H1 (cell line): ENCODE results near the gene ANAPC2. TPM values are rescaled to one million over a fixed set of nuclear protein-coding genes. Genes with fewer than 3 reads are reported as not detected.

ENCODE experiments used
- CTCF ChIA-PET: fragments of 300-600 bp; sonication (Branson Sonifier 250); formaldehyde crosslinking; loops from one replicate; lab custom pipeline; 2021; ENCODE audit not compliant: partially characterized antibody; lab: Charles Lee
- POLR2A ChIA-PET: fragments of 300-600 bp; sonication (Branson Sonifier 250); formaldehyde crosslinking; loops from one replicate; lab custom pipeline; 2021; ENCODE audit warnings: inconsistent platforms; ENCODE audit not compliant: partially characterized antibody; lab: Charles Lee
- DNase-seq, 2 experiments: peaks; one replicate each; pipeline versions ENCODE4 v3.0.0 to v3.0.0-alpha.2; 2010 to 2022; ENCODE audit warnings: low spot score in 2 of 2, low read depth in 1 of 2, mixed read lengths in 1 of 2
- FAIRE-seq: peaks from 2 replicates; lab custom pipeline; 2011; peaks lifted over from hg19 to GRCh38; lab: Jason Lieb, UNC
- H2AFZ ChIP-seq: 2 replicates; pipeline ENCODE4 v1.8.1; 2012; ENCODE audit warnings: low read length, inconsistent platforms
- H2AK5ac ChIP-seq: 2 replicates; pipeline ENCODE4 v1.6.1; 2013; ENCODE audit warnings: low read depth, low read length
- H2BK120ac ChIP-seq: replicated peaks from 2 replicates; pipeline ENCODE3; 2013; ENCODE audit warnings: low read depth, low read length, inconsistent platforms
- H2BK12ac ChIP-seq: 2 replicates; pipeline ENCODE4 v1.6.1; 2013; ENCODE audit warnings: low read depth, low read length
- H2BK15ac ChIP-seq: 2 replicates; pipeline ENCODE4 v1.6.1; 2013; ENCODE audit warnings: low read length
- H2BK20ac ChIP-seq: 2 replicates; pipeline ENCODE4 v1.6.1; 2013; ENCODE audit warnings: low read length
- H2BK5ac ChIP-seq: 2 replicates; pipeline ENCODE4 v1.6.1; 2013; ENCODE audit warnings: low read depth, low read length
- H3K14ac ChIP-seq: 2 replicates; pipeline ENCODE4 v1.6.1; 2013; ENCODE audit warnings: inconsistent platforms; ENCODE audit not compliant: insufficient read length
- H3K18ac ChIP-seq: 2 replicates; pipeline ENCODE4 v1.6.1; 2013; ENCODE audit warnings: low read length; ENCODE audit errors: extremely low read depth
- H3K23ac ChIP-seq: 2 replicates; pipeline ENCODE4 v1.6.1; 2013; ENCODE audit warnings: inconsistent platforms; ENCODE audit not compliant: insufficient read length
- H3K23me2 ChIP-seq: 2 replicates; pipeline ENCODE4 v1.6.1; 2013; ENCODE audit warnings: low read depth, low read length
- H3K27ac ChIP-seq: 2 replicates; pipeline ENCODE4 v1.6.1; 2011; ENCODE audit warnings: low read depth, low read length, inconsistent platforms
- H3K27me3 ChIP-seq, 4 experiments: replicated peaks in 1 of 4; 1 replicate in 1 of 4; 2 replicates in 3 of 4; pipeline versions ENCODE4 v1.6.1 to v1.8.1; 2011 to 2013; ENCODE audit warnings: low read length in 3 of 4, mild to moderate bottlenecking in 3 of 4, inconsistent platforms in 2 of 4, mixed read lengths in 2 of 4, moderate library complexity in 1 of 4; ENCODE audit not compliant: control insufficient read depth in 3 of 4, insufficient read depth in 3 of 4; ENCODE audit errors: extremely low read depth in 1 of 4
- H3K36me3 ChIP-seq, 4 experiments: 2 replicates each; pipeline versions ENCODE4 v1.6.1 to v1.8.1; 2011 to 2013; ENCODE audit warnings: mild to moderate bottlenecking in 4 of 4, low read length in 3 of 4, moderate library complexity in 2 of 4, control low read depth in 1 of 4, inconsistent platforms in 1 of 4; ENCODE audit not compliant: insufficient read depth in 4 of 4, control insufficient read depth in 2 of 4
- H3K4ac ChIP-seq: replicated peaks from 2 replicates; pipeline ENCODE3; 2013; ENCODE audit warnings: low read length, low read depth, mixed read lengths, inconsistent platforms; ENCODE audit not compliant: insufficient read length
- H3K4me1 ChIP-seq, 4 experiments: replicated peaks in 1 of 4; 1 replicate in 1 of 4; 2 replicates in 3 of 4; pipeline versions ENCODE4 v1.6.1 to v1.8.1; 2011 to 2013; ENCODE audit warnings: low read length in 3 of 4, inconsistent platforms in 2 of 4, mixed read lengths in 1 of 4; ENCODE audit not compliant: insufficient read depth in 4 of 4, control insufficient read depth in 3 of 4
- H3K4me2 ChIP-seq, 2 experiments: 2 replicates each; pipeline versions ENCODE4 v1.6.1 to v1.8.1; 2011 to 2013; ENCODE audit warnings: low read depth in 2 of 2, low read length in 2 of 2, control low read depth in 1 of 2, inconsistent platforms in 1 of 2, mild to moderate bottlenecking in 1 of 2; ENCODE audit not compliant: insufficient read depth in 1 of 2
- H3K4me3 ChIP-seq, 4 experiments: fragments of 200-600, 300-600 bp in 1 of 4; sonication (generic), shearing (Covaris generic), sonication (Bioruptor Twin) in 1 of 4; 2 replicates each; pipeline versions ENCODE4 v1.5.1 to v1.8.1; 2011 to 2016; ENCODE audit warnings: low read length in 4 of 4, low read depth in 3 of 4, control low read depth in 2 of 4, inconsistent platforms in 2 of 4, mild to moderate bottlenecking in 2 of 4, mixed read lengths in 1 of 4, moderate library complexity in 1 of 4; ENCODE audit not compliant: insufficient read depth in 2 of 4; ENCODE audit errors: extremely low read depth in 1 of 4
- H3K56ac ChIP-seq: replicated peaks from 2 replicates; pipeline ENCODE3; 2013; ENCODE audit warnings: low read depth, mild to moderate bottlenecking, mixed read lengths, low read length, inconsistent platforms; ENCODE audit not compliant: insufficient read length
- H3K79me1 ChIP-seq: 2 replicates; pipeline ENCODE4 v1.6.1; 2013; ENCODE audit warnings: low read depth, low read length, control low read depth
- H3K79me2 ChIP-seq, 2 experiments: 2 replicates each; pipeline versions ENCODE4 v1.6.1 to v1.8.1; 2012 to 2013; ENCODE audit warnings: low read length in 2 of 2, mild to moderate bottlenecking in 2 of 2, inconsistent platforms in 1 of 2; ENCODE audit not compliant: insufficient read depth in 2 of 2, control insufficient read depth in 1 of 2
- H3K9ac ChIP-seq, 4 experiments: replicated peaks in 1 of 4; 1 replicate in 1 of 4; 2 replicates in 3 of 4; pipeline versions ENCODE4 v1.6.1 to v1.8.1; 2011 to 2013; ENCODE audit warnings: low read depth in 3 of 4, low read length in 3 of 4, control low read depth in 2 of 4, mild to moderate bottlenecking in 2 of 4, moderate library complexity in 2 of 4, inconsistent platforms in 1 of 4; ENCODE audit errors: extremely low read depth in 1 of 4
- H3K9me3 ChIP-seq, 2 experiments: 2 replicates each; pipeline versions ENCODE4 v1.6.1 to v1.8.1; 2012 to 2013; ENCODE audit warnings: mild to moderate bottlenecking in 2 of 2, moderate library complexity in 2 of 2, control low read depth in 1 of 2, inconsistent platforms in 1 of 2, low read depth in 1 of 2, low read length in 1 of 2, mixed read lengths in 1 of 2; ENCODE audit not compliant: insufficient read depth in 2 of 2
- H4K20me1 ChIP-seq, 2 experiments: replicated peaks in 1 of 2; 2 replicates each; pipeline versions ENCODE3 to v1.8.1; 2011 to 2013; ENCODE audit warnings: inconsistent platforms in 2 of 2, low read length in 2 of 2, mild to moderate bottlenecking in 1 of 2; ENCODE audit not compliant: insufficient read depth in 2 of 2, control insufficient read depth in 1 of 2
- H4K5ac ChIP-seq: 2 replicates; pipeline ENCODE4 v1.6.1; 2013; ENCODE audit warnings: low read length, low read depth, mixed read lengths, inconsistent platforms; ENCODE audit not compliant: insufficient read length
- H4K8ac ChIP-seq: 2 replicates; pipeline ENCODE4 v1.8.0; 2013; ENCODE audit warnings: mild to moderate bottlenecking, moderate library complexity, low read length, inconsistent platforms; ENCODE audit not compliant: insufficient read depth; ENCODE audit errors: extremely low read depth
- H4K91ac ChIP-seq: replicated peaks from 2 replicates; pipeline ENCODE3; 2013; ENCODE audit warnings: low read length, mixed read lengths, inconsistent platforms; ENCODE audit not compliant: insufficient read length
- BACH1 ChIP-seq: IDR thresholded peaks from 2 replicates; pipeline ENCODE4 v1.6.1; 2012; ENCODE audit warnings: low read length, improper control_type of control experiment
- CBX5 ChIP-seq: fragments of 300-800, 300-1000 bp; sonication (generic); IDR thresholded peaks from 2 replicates; pipeline ENCODE4 v1.7.1; 2016; ENCODE audit warnings: antibody characterized with exemption, low read length, low read depth
- CEBPB ChIP-seq: IDR thresholded peaks from 2 replicates; pipeline ENCODE4 v1.6.1; 2012; ENCODE audit warnings: low read depth, low read length
- CTBP2 ChIP-seq: IDR thresholded peaks from 2 replicates; pipeline ENCODE4 v1.7.0; 2011; ENCODE audit warnings: borderline replicate concordance, mild to moderate bottlenecking, moderate library complexity, mixed read lengths, low read length; ENCODE audit not compliant: insufficient read depth, insufficient read length
- GTF2F1 ChIP-seq: IDR thresholded peaks from 2 replicates; pipeline ENCODE4 v1.6.1; 2012; ENCODE audit warnings: low read depth, low read length, improper control_type of control experiment, borderline replicate concordance
- MAFK ChIP-seq: IDR thresholded peaks from 2 replicates; pipeline ENCODE4 v1.6.1; 2012; ENCODE audit warnings: low read depth, mild to moderate bottlenecking, improper control_type of control experiment, low read length
- POLR2AphosphoS5 ChIP-seq: IDR thresholded peaks from 2 replicates; pipeline ENCODE4 v1.6.1; 2011; ENCODE audit warnings: low read depth, low read length
- POU5F1 ChIP-seq: IDR thresholded peaks from 2 replicates; pipeline ENCODE4 v1.6.1; 2011; ENCODE audit warnings: low read depth, mild to moderate bottlenecking, low read length, moderate library complexity
- RBBP5 ChIP-seq: IDR thresholded peaks from 2 replicates; pipeline ENCODE4 v1.7.1; 2012; ENCODE audit warnings: low read depth, mild to moderate bottlenecking, inconsistent platforms, low read length, moderate library complexity, borderline replicate concordance
- SAP30 ChIP-seq: fragments of 300-600 bp; sonication (generic); IDR thresholded peaks from 2 replicates; pipeline ENCODE4 v1.7.1; 2012; ENCODE audit warnings: low read length, moderate library complexity, mild to moderate bottlenecking, inconsistent platforms; ENCODE audit not compliant: insufficient read depth, insufficient replicate concordance
- SIN3A ChIP-seq, 2 experiments: IDR thresholded peaks in 1 of 2; conservative IDR thresholded peaks in 1 of 2; 2 replicates each; pipeline ENCODE4 v1.6.1; 2011 to 2012; ENCODE audit warnings: low read length in 2 of 2, improper control_type of control experiment in 1 of 2, low read depth in 1 of 2, mild to moderate bottlenecking in 1 of 2
- SP1 ChIP-seq: IDR thresholded peaks from 2 replicates; pipeline ENCODE4 v1.6.1; 2011; ENCODE audit warnings: low read depth, low read length
- WGBS, 2 experiments: shearing (Covaris generic) in 1 of 2; methylation state at CpG; one replicate each; pipeline versions ENCODE4 v1.1.6 to v1.1.7; 2013 to 2015; ENCODE audit warnings: low lambda C conversion rate in 2 of 2, mixed read lengths in 2 of 2, inconsistent platforms in 1 of 2, low coverage in 1 of 2, missing lambda C conversion rate in 1 of 2; ENCODE audit not compliant: insufficient replicate concordance in 2 of 2, insufficient coverage in 1 of 2, insufficient read length in 1 of 2; ENCODE audit errors: extremely low coverage in 1 of 2, missing lambda C conversion rate in 1 of 2; 5-methylcytosine and 5-hydroxymethylcytosine counted together
- polyA plus RNA-seq, 7 experiments: library from polyadenylated mRNA; depleted of rRNA in 3 of 7; stranded (reverse) in 5 of 7; unstranded in 2 of 7; fragments of >200 nt in 5 of 7; fragments of 200-250 nt in 2 of 7; gene quantifications; 1 replicate in 5 of 7; 2 replicates in 1 of 7; 4 replicates in 1 of 7; pipeline versions ENCODE4 v1.2.1 to v1.2.3, GENCODE V29; 2011 to 2013; ENCODE audit warnings: missing spikeins in 2 of 7, mixed read lengths in 2 of 7
- total RNA-seq: library from RNA; stranded (reverse); fragmentation: NEBNext Ultra II Directional; extraction: Animal tissue kit (Norgen Biotek cat#: 25700); gene quantifications from 2 replicates; pipeline ENCODE4 v1.2.1, GENCODE V29; 2021

ANAPC2 gene
- total and polyA plus RNA-seq, 2 of the 8 experiments (the other 6 are each of a cell fraction or from before 2014, with no cell fraction given) = 30.2 to 37.7 TPM

DNA sequence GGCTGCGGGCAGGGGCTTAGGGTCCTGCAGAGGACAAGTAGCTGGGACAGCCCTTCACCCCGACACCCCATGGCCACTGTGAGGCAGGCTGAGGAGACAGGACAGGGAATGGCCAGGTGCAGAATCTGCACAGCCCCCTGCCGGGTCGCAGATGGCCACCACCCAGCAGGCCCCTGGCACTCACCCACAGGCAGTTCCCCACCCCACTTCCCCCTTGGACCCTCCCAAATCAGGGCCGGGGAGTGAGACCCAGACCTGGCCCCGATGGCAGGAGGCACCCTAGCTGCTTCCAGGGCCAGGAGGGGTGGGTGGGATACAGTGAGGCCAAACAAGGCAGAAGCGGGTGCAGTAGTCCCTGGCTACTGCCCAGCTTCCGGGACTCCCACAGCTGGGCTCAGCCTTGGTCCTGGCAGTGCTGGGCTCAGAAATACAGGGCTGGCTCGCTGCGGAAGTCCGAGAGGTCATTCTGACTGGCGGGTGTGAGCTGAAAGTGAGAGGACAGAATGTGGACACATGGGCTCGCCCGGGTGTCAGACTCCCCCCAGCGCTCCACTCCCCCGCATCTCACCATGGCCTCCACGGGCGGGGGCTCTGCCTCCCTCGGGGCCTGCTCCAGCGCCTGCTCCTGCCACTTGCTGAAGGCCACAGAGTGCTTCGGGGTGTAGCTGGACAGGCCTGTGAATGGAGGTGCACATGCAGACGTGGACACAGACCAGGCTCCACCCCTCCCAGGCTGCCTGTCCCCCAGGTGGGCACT lies 3.5 kb upstream of the ANAPC2 start:
- H2AK5ac ChIP-seq = no peak overlapping the region
- H3K36me3 ChIP-seq = peaks cover 0 to 4% (median 1%) of the 10 kb centered on the region in 4 experiments; a peak in 2 of 8 replicates
- no peak overlapping the region for H3K27ac ChIP-seq
- H3K4me3 ChIP-seq = no peak overlapping the region
- no peak overlapping the region for H2BK20ac ChIP-seq
- H3K9ac ChIP-seq = no peak overlapping the region
- H3K4ac ChIP-seq = no peak overlapping the region
- H2BK15ac ChIP-seq = no peak overlapping the region
- H2BK120ac ChIP-seq = no peak overlapping the region
- peaks cover 15 to 37% of the 10 kb centered on the region in 2 experiments for H4K20me1 ChIP-seq
- H3K4me2 ChIP-seq = no peak overlapping the region
- H3K18ac ChIP-seq = no peak overlapping the region
- WGBS, 2 experiments = 93% methylated on average over 16 of the region's 22 CpGs; no CpG with 5 or more reads in 1 of the 2 experiments
- no peak overlapping the region for H3K56ac ChIP-seq
- H3K79me1 ChIP-seq = peaks cover 10% of the 10 kb centered on the region
- H3K27me3 ChIP-seq = no peaks in the 10 kb centered on the region
- H2BK5ac ChIP-seq = no peak overlapping the region
- no peak overlapping the region for H4K91ac ChIP-seq
- peaks cover 0 to 34% (median 10%) of the 10 kb centered on the region in 4 experiments; a peak in 6 of 7 replicates for H3K4me1 ChIP-seq
- H3K23me2 ChIP-seq = peaks cover 8% of the 10 kb centered on the region; the same call in 1 of the 2 replicates
- H4K5ac ChIP-seq = no peak overlapping the region
- no peak overlapping the region for H3K23ac ChIP-seq
- no peak overlapping the region; the same call in 1 of the 2 replicates for H4K8ac ChIP-seq
- H2AFZ ChIP-seq = no peak overlapping the region
- POLR2A ChIA-PET = interaction anchor here (0.8 to 11.0 kb wide), 10 partner anchors 10 to 62 kb away, joined by 3 to 107 read pairs (median 4); partner anchors contain the start of genes NDOR1, RNF224, TMEM203 and TPRN
- FAIRE-seq (no peak), DNase-seq (no peak)
- peaks cover 0 to 27% of the 10 kb centered on the region in 2 experiments; a peak in 2 of 4 replicates for H3K79me2 ChIP-seq
- no peaks in the 10 kb centered on the region for H3K9me3 ChIP-seq
- H2BK12ac ChIP-seq = no peak overlapping the region
- no peak overlapping the region for H3K14ac ChIP-seq
- CTCF ChIA-PET = interaction anchor here (1.1 to 14.0 kb wide), 7 partner anchors 7 to 61 kb away, joined by 3 to 204 read pairs (median 5); partner anchors contain the start of genes CYSRT1, LRRC26, RNF208 and RNF224
- no peak for TF ChIP-seq GTF2F1
- TF ChIP-seq POU5F1 = no peak
- no peak for TF ChIP-seq POLR2AphosphoS5
- no peak for TF ChIP-seq CTBP2
- TF ChIP-seq MAFK = no peak
- no peak for TF ChIP-seq BACH1
- no peak for TF ChIP-seq SAP30
- no peak for TF ChIP-seq RBBP5
- no peak for TF ChIP-seq SP1
- TF ChIP-seq CEBPB = no peak
- TF ChIP-seq CBX5 = no peak
- no peak for TF ChIP-seq SIN3A (conservative IDR thresholded peaks at IDR 0.05 in 1 of 2, IDR thresholded peaks at IDR 0.05 in 1 of 2; ENCODE audit: low read depth in 1 of 2, low read length in 2 of 2)
